Activated effector memory CD4-positive, alpha-beta T cell treated with Interleukin-2 at 50 U/mL for 16 hours (primary cell): ENCODE data around the gene DIP2A.
"Not testable (repeated sequence)": the region's sequence is repeated elsewhere in the genome, so short reads cannot be mapped to it uniquely, and the experiment has no call there.

Source experiments
- DNase-seq: peaks from one replicate; pipeline ENCODE4 v3.0.0-alpha.2; 2020

DIP2A gene

GRCh38 chr21:46426313-46427046 is 32.2 kb upstream of the DIP2A start:
- no peak for DNase-seq

GRCh38 chr21:46427516-46427915 is 31.2 kb upstream of the DIP2A start:
- no peak for DNase-seq

GRCh38 chr21:46428286-46428685 is 30.4 kb upstream of the DIP2A start:
- no peak for DNase-seq

GRCh38 chr21:46428987-46429710 is 29.5 kb upstream of the DIP2A start:
- DNase-seq, result no peak

GRCh38 chr21:46429754-46430681 is 28.7 kb upstream of the DIP2A start:
- DNase-seq, result no peak

- no peak for DNase-seq
Observed at GRCh38 chr21:46431448-46431847, 27.2 kb upstream of the DIP2A start.

GRCh38 chr21:46431884-46432488 is 26.7 kb upstream of the DIP2A start:
- DNase-seq, result no peak

- DNase-seq, result not testable (repeated sequence)
Observed at GRCh38 chr21:46433116-46433515, 25.6 kb upstream of the DIP2A start.

GRCh38 chr21:46434322-46434958 is 24.3 kb upstream of the DIP2A start:
- no peak for DNase-seq

- DNase-seq, result no peak
Observed at GRCh38 chr21:46435786-46436227, 22.9 kb upstream of the DIP2A start.

GRCh38 chr21:46436621-46437020 is 22.1 kb upstream of the DIP2A start:
- DNase-seq, result no peak

GRCh38 chr21:46437096-46437498 is 21.6 kb upstream of the DIP2A start:
- DNase-seq, result no peak

- no peak for DNase-seq
Observed at GRCh38 chr21:46437511-46437910, 21.2 kb upstream of the DIP2A start.

GRCh38 chr21:46438241-46438640 is 20.4 kb upstream of the DIP2A start:
- DNase-seq, result no peak

- no peak for DNase-seq
Observed at GRCh38 chr21:46439906-46440305, 18.8 kb upstream of the DIP2A start.

GRCh38 chr21:46441331-46441730 is 17.4 kb upstream of the DIP2A start:
- DNase-seq, result no peak

GRCh38 chr21:46441961-46442498 is 16.7 kb upstream of the DIP2A start:
- DNase-seq, result no peak

GRCh38 chr21:46442938-46443337 is 15.8 kb upstream of the DIP2A start:
- DNase-seq, result no peak

GRCh38 chr21:46443910-46444309 is 14.8 kb upstream of the DIP2A start:
- no peak for DNase-seq

- no peak for DNase-seq
Observed at GRCh38 chr21:46448108-46448507, 10.6 kb upstream of the DIP2A start.

GRCh38 chr21:46448855-46449254 is 9.8 kb upstream of the DIP2A start:
- not testable (repeated sequence) for DNase-seq

GRCh38 chr21:46452710-46453109 is 6.0 kb upstream of the DIP2A start:
- DNase-seq, result no peak
